Mucosa of descending colon (tissue), 3 donors: ENCODE measurements around the gene ARL4A. TPM values are rescaled to one million over a fixed set of nuclear protein-coding genes. Genes with fewer than 3 reads are reported as not detected.

Source experiments
- ATAC-seq: fragments of 200-7000 bp; cut with Tn5 transposase; one replicate; pipeline ENCODE4 v1.9.1; 2020; ENCODE audit warnings: mild to moderate bottlenecking, moderate library complexity
- DNase-seq, 3 donors: peaks; one replicate each; pipeline ENCODE4 v3.0.0-alpha.2; 2020
- H3K36me3 ChIP-seq: fragments of 200-600 bp; one replicate; pipeline ENCODE4 v1.8.0; 2021; ENCODE audit warnings: low read depth, mild to moderate bottlenecking
- H3K4me1 ChIP-seq: fragments of 200-600 bp; one replicate; pipeline ENCODE4 v1.8.0; 2021; ENCODE audit warnings: low read depth, mild to moderate bottlenecking
- H3K4me3 ChIP-seq: fragments of 200-600 bp; one replicate; pipeline ENCODE4 v1.8.0; 2021; ENCODE audit warnings: mild to moderate bottlenecking
- H3K9me3 ChIP-seq: fragments of 200-600 bp; one replicate; pipeline ENCODE4 v1.8.0; 2021; ENCODE audit warnings: mild to moderate bottlenecking
- CTCF ChIP-seq: fragments of 200-600 bp; IDR thresholded peaks from one replicate; pipeline ENCODE4 v1.8.0; 2022; ENCODE audit warnings: antibody characterized with exemption, mild to moderate bottlenecking
- intact Hi-C, 2 donors: fragments of 100-400 bp; cut with DNase I in 1 of 2; cut with micrococcal nuclease in 1 of 2; formaldehyde crosslinking; loops; one replicate each; pipeline versions ENCODE4 v1.11.0 to v1.11.1; 2022; cut with DNase I, micrococcal nuclease
- total RNA-seq, 3 donors: library from RNA; stranded (reverse); fragmentation: NEBNext Ultra II Directional in 2 of 3; extraction: Animal tissue kit (Norgen Biotek cat#: 25700) in 2 of 3; gene quantifications; one replicate each; pipeline versions ENCODE4 v1.2.1 to v1.2.4, GENCODE V29; 2021 to 2023
- donor health status: DM: no; HTN: no; CAD: no; lungs with moderate emphysema.
- donor health status: DM: no; HTN: no; CAD: no.
- donor health status: DM: no; HTN: yes; CAD: no.

ARL4A gene
- total RNA-seq, 3 donors from 2014 or later, result 55.3 to 88.3 (median 73.4) TPM

- intact Hi-C loops, result loop anchor here in 1 of 2 donors (5.0 kb wide), 1 partner anchor 91 kb away; no protein-coding TSS in a partner anchor
- no peak for TF ChIP-seq CTCF
- ATAC-seq (peak; percentile 1), DNase-seq (peak in 2 of 3 donors; percentile 37 to 40)
- peaks cover 11% of the 10 kb centered on the region for H3K4me1 ChIP-seq
- no peak overlapping the region for H3K4me3 ChIP-seq
- H3K9me3 ChIP-seq, result no peaks in the 10 kb centered on the region
- H3K36me3 ChIP-seq, result no peaks in the 10 kb centered on the region
Observed at GRCh38 chr7:12711124-12711523, 23.7 kb downstream of the ARL4A start.

GRCh38 chr7:12712236-12712635, 24.8 kb downstream of the ARL4A start:
- TF ChIP-seq CTCF, result no peak
- no peak for DNase-seq
- H3K4me1 ChIP-seq, result peaks cover 11% of the 10 kb centered on the region

DNA sequence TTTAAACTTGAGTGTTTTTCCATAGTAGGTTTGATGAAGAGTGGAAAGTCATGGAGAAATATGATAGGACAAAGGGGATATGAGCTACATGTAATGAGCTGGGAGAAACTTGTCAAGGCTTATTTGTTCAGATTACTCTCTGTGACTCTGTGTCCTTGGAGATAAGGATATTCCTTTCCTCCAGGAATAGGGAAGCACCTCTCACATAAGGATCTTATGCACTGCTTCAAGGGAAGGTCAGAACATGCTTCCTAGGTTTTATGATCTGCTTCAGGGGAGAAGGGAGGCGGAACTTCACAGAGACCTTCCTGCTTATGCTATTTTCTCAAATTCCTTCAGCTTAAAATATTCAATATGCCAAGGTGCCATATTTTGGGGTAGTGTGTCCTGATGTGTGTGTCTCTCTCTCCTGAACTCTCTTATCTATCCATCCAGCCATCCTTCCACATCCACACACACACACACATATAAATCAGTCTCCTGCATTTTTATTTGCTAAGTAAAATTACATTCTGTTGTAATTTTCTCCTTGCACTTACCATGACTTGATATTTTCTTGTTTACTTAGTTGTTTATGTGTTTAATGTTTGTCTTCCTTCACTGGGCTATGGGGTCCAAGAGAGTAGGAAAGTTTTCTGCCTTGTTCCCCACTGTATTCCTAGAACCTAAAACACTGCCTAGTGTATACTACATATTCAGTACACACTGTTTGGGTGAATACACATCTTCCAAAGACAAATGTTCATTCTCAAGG, 26.4 kb downstream of the ARL4A start:
- Histone ChIP-seq H3K4me3 (no peak overlapping the region), H3K9me3 (no peaks in the 10 kb centered on the region), H3K36me3 (no peaks in the 10 kb centered on the region), H3K4me1 (peaks cover 11% of the 10 kb centered on the region)
- TF ChIP-seq CTCF, result no peak
- peak; percentile 50 for ATAC-seq
- DNase-seq, result no peak
- intact Hi-C loops, result loop anchor here in 1 of 2 donors (5.0 kb wide), 1 partner anchor 88 kb away; no protein-coding TSS in a partner anchor

More at GRCh38 chr7:12712236-12712635, 24.8 kb downstream of the ARL4A start:
- peak; percentile 72 for ATAC-seq
- no peaks in the 10 kb centered on the region for H3K36me3 ChIP-seq
- no peak overlapping the region for H3K4me3 ChIP-seq
- intact Hi-C loops, result loop anchor here in 1 of 2 donors (5.0 kb wide), 1 partner anchor 90 kb away; no protein-coding TSS in a partner anchor
- H3K9me3 ChIP-seq, result no peaks in the 10 kb centered on the region

DNA sequence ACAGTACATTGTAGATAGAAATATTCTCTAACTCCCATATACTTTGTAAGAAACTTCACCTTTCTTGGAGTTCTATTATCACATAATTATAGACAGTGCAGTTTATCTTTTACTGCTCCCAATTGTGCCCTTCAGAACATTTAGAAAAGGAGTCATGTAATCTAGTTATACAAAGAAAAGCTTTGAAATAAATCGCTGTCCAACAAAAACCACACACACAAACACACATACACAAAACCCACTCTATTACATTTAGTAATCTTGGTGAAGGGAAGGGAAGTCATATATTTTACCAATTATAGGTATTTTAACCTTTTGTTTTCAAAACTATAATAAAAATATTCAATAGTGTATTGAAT, 26.9 kb downstream of the ARL4A start:
- ATAC-seq, result no peak
- H3K4me1 ChIP-seq, result peaks cover 11% of the 10 kb centered on the region
- no peak overlapping the region for H3K4me3 ChIP-seq
- H3K36me3 ChIP-seq, result no peaks in the 10 kb centered on the region
- intact Hi-C loops, result loop anchor here in 1 of 2 donors (5.0 kb wide), 1 partner anchor 88 kb away; no protein-coding TSS in a partner anchor
- no peak for TF ChIP-seq CTCF
- no peaks in the 10 kb centered on the region for H3K9me3 ChIP-seq
- DNase-seq, result no peak

- intact Hi-C loops, result no loop called here
- no peak for TF ChIP-seq CTCF
- Histone ChIP-seq H3K36me3 (no peaks in the 10 kb centered on the region), H3K4me3 (no peak overlapping the region), H3K9me3 (no peaks in the 10 kb centered on the region), H3K4me1 (peaks cover 11% of the 10 kb centered on the region)
- peak; percentile 92 for ATAC-seq
- peak; percentile 60 to 76 (median 64) for DNase-seq
Observed at GRCh38 chr7:12715372-12716133, 28.1 kb downstream of the ARL4A start.
